Activated naive CD4-positive, alpha-beta T cell treated with anti-CD3 and anti-CD28 coated beads, Interleukin-2, amount 10 ng/mL, durations not matched to agents 7 days and 5 days (primary cell): Measurements from ENCODE around the gene CHPF.

Experiments
- CTCF ChIA-PET: fragments of 350-600 bp; sonication (Branson Sonifier 250); formaldehyde crosslinking; loops from one replicate; lab custom pipeline; 2021; ENCODE audit warnings: antibody characterized with exemption; lab: Charles Lee
- DNase-seq: peaks from one replicate; pipeline ENCODE4 v3.0.0-alpha.2; 2020
- H3K27ac Mint-ChIP-seq: one replicate; pipeline ENCODE4 v1.8.0; 2021; ENCODE audit warnings: mild to moderate bottlenecking, moderate library complexity, mixed read lengths
- H3K27me3 Mint-ChIP-seq: one replicate; pipeline ENCODE4 v1.8.0; 2021; ENCODE audit warnings: mild to moderate bottlenecking, mixed read lengths
- H3K36me3 Mint-ChIP-seq: one replicate; pipeline ENCODE4 v1.8.0; 2021; ENCODE audit warnings: mixed read lengths
- H3K4me1 Mint-ChIP-seq: one replicate; pipeline ENCODE4 v1.8.0; 2021; ENCODE audit warnings: mixed read lengths
- H3K4me3 Mint-ChIP-seq: one replicate; pipeline ENCODE4 v1.8.0; 2021; ENCODE audit warnings: mild to moderate bottlenecking, moderate library complexity, mixed read lengths
- H3K9me3 Mint-ChIP-seq: one replicate; pipeline ENCODE4 v1.8.0; 2021; ENCODE audit warnings: mixed read lengths

Gene CHPF

DNA sequence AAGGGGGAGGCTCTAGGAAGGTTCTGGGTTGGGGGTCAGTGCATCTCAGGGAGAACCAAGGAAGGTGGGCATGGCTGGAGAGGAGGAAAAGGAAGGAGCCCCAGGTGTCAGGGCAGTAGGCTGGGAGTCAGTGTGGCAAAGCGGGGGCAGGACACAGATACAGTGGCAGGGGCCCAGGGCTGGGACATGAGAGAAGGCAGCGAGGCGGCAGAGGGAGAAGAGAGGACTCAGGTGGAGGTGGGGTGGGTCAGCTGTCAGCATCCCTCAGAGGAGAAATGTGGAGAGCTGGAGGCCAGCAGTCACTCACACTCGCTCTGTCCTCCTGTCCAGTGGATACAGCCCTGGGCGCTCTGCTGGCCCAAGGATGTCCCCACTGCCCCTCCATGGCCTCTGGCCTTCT lies 50.5 kb downstream of the CHPF start:
- peaks cover 78% of the 10 kb centered on the region for H3K27me3 Mint-ChIP-seq
- H3K4me1 Mint-ChIP-seq, result peaks cover 11% of the 10 kb centered on the region
- CTCF ChIA-PET, result interaction anchor here (1.0 to 4.7 kb wide), 3 partner anchors 24 to 35 kb away, joined by 3 to 131 read pairs (median 5); no protein-coding TSS in a partner anchor
- no peaks in the 10 kb centered on the region for H3K9me3 Mint-ChIP-seq
- H3K36me3 Mint-ChIP-seq, result no peaks in the 10 kb centered on the region
- H3K4me3 Mint-ChIP-seq, result no peak overlapping the region
- H3K27ac Mint-ChIP-seq, result no peak overlapping the region
- no peak for DNase-seq

DNA sequence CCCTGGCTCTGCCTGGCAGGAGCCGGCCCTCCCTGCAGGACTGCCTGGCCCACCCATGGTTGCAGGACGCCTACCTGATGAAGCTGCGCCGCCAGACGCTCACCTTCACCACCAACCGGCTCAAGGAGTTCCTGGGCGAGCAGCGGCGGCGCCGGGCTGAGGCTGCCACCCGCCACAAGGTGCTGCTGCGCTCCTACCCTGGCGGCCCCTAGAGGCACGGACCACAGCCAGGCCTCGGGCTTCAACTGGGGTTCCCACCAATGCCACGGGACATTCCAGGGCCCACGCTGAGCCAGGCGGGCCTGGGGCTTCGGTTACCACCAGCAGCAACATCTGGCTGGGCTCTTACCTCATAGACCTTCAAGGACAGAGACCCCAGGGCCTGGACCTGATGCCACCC lies 51.0 kb downstream of the CHPF start:
- no peak overlapping the region for H3K4me3 Mint-ChIP-seq
- peaks cover 9% of the 10 kb centered on the region for H3K4me1 Mint-ChIP-seq
- no peaks in the 10 kb centered on the region for H3K36me3 Mint-ChIP-seq
- H3K27me3 Mint-ChIP-seq, result peaks cover 76% of the 10 kb centered on the region
- no peak for DNase-seq
- H3K27ac Mint-ChIP-seq, result no peak overlapping the region
- CTCF ChIA-PET, result interaction anchor here (1.0 to 2.5 kb wide), 4 partner anchors 25 to 42 kb away, joined by 3 to 9 read pairs (median 4); no protein-coding TSS in a partner anchor
- no peaks in the 10 kb centered on the region for H3K9me3 Mint-ChIP-seq

GRCh38 chr2:219491278-219491963 lies 52.2 kb downstream of the CHPF start:
- no peak for DNase-seq
- Mint-ChIP-seq H3K9me3 (no peaks in the 10 kb centered on the region), H3K27ac (no peak overlapping the region), H3K4me1 (peaks cover 2% of the 10 kb centered on the region), H3K4me3 (no peak overlapping the region), H3K36me3 (no peaks in the 10 kb centered on the region), H3K27me3 (peaks cover 76% of the 10 kb centered on the region)
- CTCF ChIA-PET, result interaction anchor here (1.5 to 2.5 kb wide), 4 partner anchors 10 to 43 kb away, joined by 4 to 9 read pairs (median 5); no protein-coding TSS in a partner anchor

GRCh38 chr2:219490600-219491130 lies 52.9 kb downstream of the CHPF start:
- CTCF ChIA-PET, result interaction anchor here (1.1 to 2.5 kb wide), 3 partner anchors 9 to 39 kb away, joined by 3 to 9 read pairs (median 5); no protein-coding TSS in a partner anchor
- Mint-ChIP-seq H3K27ac (no peak overlapping the region), H3K4me1 (no peaks in the 10 kb centered on the region), H3K27me3 (peaks cover 76% of the 10 kb centered on the region), H3K9me3 (no peaks in the 10 kb centered on the region), H3K4me3 (no peak overlapping the region), H3K36me3 (no peaks in the 10 kb centered on the region)
- DNase-seq, result no peak

DNA sequence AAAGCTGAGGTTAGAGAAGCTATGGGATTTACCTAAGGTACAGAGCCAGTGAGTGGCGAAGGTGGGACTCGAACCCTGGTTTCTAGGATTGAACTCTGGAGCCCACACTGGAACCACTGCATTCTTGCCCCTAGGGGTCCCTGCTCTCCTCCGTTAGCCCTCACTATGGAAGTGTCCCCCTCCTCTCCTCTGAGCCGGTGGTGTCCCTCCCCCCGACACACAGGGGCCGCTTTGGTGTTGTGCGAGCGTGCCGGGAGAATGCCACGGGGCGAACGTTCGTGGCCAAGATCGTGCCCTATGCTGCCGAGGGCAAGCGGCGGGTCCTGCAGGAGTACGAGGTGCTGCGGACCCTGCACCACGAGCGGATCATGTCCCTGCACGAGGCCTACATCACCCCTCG lies 53.4 kb downstream of the CHPF start:
- H3K4me1 Mint-ChIP-seq, result no peaks in the 10 kb centered on the region
- no peaks in the 10 kb centered on the region for H3K36me3 Mint-ChIP-seq
- H3K27me3 Mint-ChIP-seq, result peaks cover 76% of the 10 kb centered on the region
- no peak overlapping the region for H3K27ac Mint-ChIP-seq
- DNase-seq, result no peak
- CTCF ChIA-PET, result interaction anchor here (1.1 to 2.5 kb wide), 3 partner anchors 8 to 39 kb away, joined by 3 to 9 read pairs (median 5); no protein-coding TSS in a partner anchor
- H3K9me3 Mint-ChIP-seq, result no peaks in the 10 kb centered on the region
- H3K4me3 Mint-ChIP-seq, result no peak overlapping the region

- no peaks in the 10 kb centered on the region for H3K36me3 Mint-ChIP-seq
- no peaks in the 10 kb centered on the region for H3K4me1 Mint-ChIP-seq
- no peak overlapping the region for H3K27ac Mint-ChIP-seq
- peaks cover 76% of the 10 kb centered on the region for H3K27me3 Mint-ChIP-seq
- no peaks in the 10 kb centered on the region for H3K9me3 Mint-ChIP-seq
- H3K4me3 Mint-ChIP-seq, result no peak overlapping the region
- CTCF ChIA-PET, result interaction anchor here (1.1 kb wide), 1 partner anchor 42 kb away, joined by 3 read pairs; no protein-coding TSS in a partner anchor
- no peak for DNase-seq
These were observed 54.3 kb downstream of the CHPF start for GRCh38 chr2:219489315-219489714.
